ENCODE measurements around the gene PAPOLA.

PAPOLA gene

DNA sequence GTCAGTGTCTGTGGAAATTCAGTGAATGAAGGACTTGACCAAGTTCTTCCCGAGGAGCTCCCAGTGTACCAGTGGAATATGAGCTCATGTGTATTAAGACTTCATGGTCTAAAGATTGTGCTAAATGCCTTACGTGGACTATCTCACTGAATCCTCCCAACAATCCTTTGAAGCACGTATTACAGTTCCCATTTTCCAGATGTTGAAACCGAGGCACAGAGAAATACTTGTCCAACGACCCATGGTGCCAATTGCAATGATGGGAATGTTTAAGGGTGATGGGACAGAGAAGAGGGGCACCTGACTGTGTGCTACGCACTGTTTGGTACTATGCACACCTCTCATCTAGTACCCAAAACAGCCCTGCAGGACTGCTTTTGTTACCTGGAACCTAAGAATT, 77.2 kb downstream of the PAPOLA start:
- no peak for DNase-seq (ENCODE audit: low read depth)
- TF ChIP-seq, protein P1, sequence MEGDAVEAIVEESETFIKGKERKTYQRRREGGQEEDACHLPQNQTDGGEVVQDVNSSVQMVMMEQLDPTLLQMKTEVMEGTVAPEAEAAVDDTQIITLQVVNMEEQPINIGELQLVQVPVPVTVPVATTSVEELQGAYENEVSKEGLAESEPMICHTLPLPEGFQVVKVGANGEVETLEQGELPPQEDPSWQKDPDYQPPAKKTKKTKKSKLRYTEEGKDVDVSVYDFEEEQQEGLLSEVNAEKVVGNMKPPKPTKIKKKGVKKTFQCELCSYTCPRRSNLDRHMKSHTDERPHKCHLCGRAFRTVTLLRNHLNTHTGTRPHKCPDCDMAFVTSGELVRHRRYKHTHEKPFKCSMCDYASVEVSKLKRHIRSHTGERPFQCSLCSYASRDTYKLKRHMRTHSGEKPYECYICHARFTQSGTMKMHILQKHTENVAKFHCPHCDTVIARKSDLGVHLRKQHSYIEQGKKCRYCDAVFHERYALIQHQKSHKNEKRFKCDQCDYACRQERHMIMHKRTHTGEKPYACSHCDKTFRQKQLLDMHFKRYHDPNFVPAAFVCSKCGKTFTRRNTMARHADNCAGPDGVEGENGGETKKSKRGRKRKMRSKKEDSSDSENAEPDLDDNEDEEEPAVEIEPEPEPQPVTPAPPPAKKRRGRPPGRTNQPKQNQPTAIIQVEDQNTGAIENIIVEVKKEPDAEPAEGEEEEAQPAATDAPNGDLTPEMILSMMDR (IDR thresholded peaks at IDR 0.05; ENCODE audit: low read length, missing control alignments), result no peak
- H3K4me3 ChIP-seq (replicated peaks; ENCODE audit: low read depth, low read length), result no peak overlapping the region

DNA sequence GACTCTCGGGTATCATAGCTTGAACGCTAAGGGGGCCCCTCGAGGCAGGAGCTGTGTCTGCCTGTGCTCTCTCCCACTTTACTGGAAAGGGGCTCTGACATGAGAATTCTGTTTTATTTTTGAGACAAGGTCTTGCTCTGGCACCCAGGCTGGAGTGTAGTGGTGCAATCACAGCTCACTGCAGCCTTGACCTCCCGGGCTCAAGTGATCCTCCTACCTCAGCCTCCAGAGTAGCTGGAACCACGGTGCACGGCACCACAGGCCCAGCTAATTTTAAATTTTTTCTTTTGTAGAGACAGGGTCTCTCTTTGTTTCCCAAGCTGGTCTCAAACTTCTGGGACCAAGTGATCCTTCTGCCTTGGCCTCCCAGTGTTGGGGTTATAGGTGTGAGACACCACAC, 77.7 kb downstream of the PAPOLA start:
- DNase-seq (ENCODE audit: low read depth), result no peak
- TF ChIP-seq, protein P1 (IDR thresholded peaks at IDR 0.05; ENCODE audit: low read length, missing control alignments), result no peak
- H3K4me3 ChIP-seq (replicated peaks; ENCODE audit: low read depth, low read length), result no peak overlapping the region

DNA sequence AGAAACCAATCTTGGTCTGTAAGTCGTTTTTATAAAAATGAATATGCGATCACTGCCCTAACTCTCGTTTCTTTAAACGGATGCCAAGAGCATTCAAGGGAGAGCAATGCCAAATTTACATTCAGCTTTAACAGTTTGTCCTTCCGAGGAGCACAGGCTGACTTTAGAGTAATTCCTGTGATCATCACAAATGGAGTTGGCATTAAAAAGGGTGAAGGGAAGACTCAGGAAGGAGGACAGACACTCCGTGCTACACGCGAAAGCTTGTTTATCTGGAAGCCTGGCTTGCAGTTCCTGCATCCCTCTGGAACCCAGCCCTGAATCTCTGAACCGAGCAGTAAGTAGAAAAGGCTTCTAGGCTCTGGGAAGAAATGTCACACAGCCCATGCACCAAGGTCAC, 78.4 kb downstream of the PAPOLA start:
- no peak overlapping the region for H3K4me3 ChIP-seq (replicated peaks; ENCODE audit: low read depth, low read length)
- TF ChIP-seq, protein P1 (IDR thresholded peaks at IDR 0.05; ENCODE audit: low read length, missing control alignments), result no peak
- no peak for DNase-seq (ENCODE audit: low read depth)

DNA sequence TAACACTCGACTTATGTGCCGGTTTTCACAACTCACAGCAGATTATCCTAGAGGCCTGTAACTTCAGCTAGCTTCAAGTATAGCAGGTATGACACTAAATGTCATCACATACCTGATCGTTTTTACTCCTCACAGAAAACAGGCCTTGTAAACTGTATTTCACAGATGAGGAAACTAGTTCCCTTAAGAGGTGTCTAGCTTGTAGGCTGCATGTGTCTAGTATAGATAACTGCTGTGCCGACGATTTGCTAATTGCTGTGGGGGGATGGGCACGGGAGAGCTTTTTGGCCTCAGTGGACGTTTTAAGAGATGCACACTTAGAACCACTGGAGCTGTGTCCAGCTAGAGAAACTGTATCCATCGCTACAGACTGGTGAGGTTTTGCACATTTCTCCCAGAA, 78.8 kb downstream of the PAPOLA start:
- H3K4me3 ChIP-seq (replicated peaks; ENCODE audit: low read depth, low read length), result no peak overlapping the region
- TF ChIP-seq, protein P1 (IDR thresholded peaks at IDR 0.05; ENCODE audit: low read length, missing control alignments), result no peak
- DNase-seq (ENCODE audit: low read depth), result no peak

DNA sequence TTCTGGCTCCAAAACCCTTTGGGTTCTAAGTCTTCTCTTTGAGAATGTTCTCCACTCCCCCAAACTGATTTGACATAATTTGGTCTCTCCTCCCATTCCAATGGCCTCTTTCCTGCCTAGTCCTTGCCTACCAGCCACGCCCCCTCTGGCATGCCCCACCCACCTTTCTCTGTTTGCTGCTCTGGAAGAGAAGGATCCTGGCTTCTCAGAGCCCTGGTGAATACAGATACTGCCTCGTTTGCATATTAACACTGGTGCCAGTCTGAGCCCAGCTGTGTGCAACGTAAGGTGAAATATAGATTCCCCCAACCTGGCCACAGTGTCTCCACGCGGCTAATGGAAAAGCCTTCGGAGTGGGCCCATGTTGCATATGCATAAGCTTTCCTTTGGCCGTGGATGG, 79.7 kb downstream of the PAPOLA start:
- no peak overlapping the region for H3K4me3 ChIP-seq (replicated peaks; ENCODE audit: low read depth, low read length)
- no peak for DNase-seq (ENCODE audit: low read depth)
- TF ChIP-seq, protein P1 (IDR thresholded peaks at IDR 0.05; ENCODE audit: low read length, missing control alignments), result no peak

DNA sequence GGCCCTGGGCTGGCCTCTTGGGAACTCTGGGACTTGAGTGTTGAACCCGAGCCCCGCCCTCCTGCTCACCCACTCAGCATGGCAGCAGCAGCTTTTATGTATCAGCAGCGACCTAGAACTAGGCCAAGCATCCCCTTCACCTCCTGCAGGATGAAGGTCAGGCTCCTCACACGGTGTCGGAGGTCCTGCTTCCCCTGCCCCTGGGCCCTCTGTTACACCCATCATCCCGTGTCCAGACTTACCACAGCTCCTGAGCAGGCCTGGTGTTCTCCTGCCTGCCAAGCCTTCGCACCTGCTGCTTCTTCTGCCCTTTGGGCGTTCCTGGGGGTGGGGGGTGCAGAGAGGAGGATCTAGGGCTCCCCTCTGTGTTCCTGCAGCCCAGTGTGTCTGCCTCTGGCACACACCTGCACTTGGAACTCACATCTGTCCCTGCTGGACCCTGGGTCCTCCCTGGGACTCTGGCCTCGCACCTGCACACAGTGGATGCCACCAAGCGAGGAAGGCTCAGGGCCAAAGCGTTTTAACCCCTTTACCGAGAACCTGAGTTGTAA, 80.3 kb downstream of the PAPOLA start:
- H3K4me3 ChIP-seq (replicated peaks; ENCODE audit: low read depth, low read length), result no peak overlapping the region
- TF ChIP-seq, protein P1 (IDR thresholded peaks at IDR 0.05; ENCODE audit: low read length, missing control alignments), result no peak
- no peak for DNase-seq (ENCODE audit: low read depth)

DNA sequence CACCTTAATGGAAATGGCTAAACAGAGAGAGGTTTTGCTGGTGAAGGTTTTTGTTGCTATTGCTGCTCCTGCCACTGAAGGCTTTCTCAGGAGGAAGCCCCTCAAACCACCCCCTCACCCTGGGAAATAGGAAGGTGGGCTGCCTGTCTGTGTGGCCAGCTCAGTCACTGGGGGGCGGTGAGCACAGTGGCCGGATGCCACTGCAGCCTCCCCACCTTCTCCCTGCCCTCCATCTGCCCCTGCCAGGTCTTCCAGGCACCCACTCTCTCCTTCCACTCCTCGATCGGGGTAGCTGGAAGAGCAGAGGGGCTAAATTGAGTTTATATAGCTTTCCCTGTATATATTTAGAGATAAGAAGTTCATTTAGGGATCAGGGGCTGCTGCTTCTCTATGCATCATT, 80.8 kb downstream of the PAPOLA start:
- DNase-seq (ENCODE audit: low read depth), result no peak
- TF ChIP-seq, protein P1 (IDR thresholded peaks at IDR 0.05; ENCODE audit: low read length, missing control alignments), result no peak
- H3K4me3 ChIP-seq (replicated peaks; ENCODE audit: low read depth, low read length), result no peak overlapping the region
